Stimulated activated CD4-positive, alpha-beta T cell treated with anti-CD3 and anti-CD28 coated beads, Interleukin-4, amount 100 ng/mL, for 1 hour (primary cell): ENCODE data around the gene PSMB5.

Source experiments
- DNase-seq: peaks from one replicate; pipeline ENCODE4 v3.0.0-alpha.2; 2020

PSMB5 gene

DNA sequence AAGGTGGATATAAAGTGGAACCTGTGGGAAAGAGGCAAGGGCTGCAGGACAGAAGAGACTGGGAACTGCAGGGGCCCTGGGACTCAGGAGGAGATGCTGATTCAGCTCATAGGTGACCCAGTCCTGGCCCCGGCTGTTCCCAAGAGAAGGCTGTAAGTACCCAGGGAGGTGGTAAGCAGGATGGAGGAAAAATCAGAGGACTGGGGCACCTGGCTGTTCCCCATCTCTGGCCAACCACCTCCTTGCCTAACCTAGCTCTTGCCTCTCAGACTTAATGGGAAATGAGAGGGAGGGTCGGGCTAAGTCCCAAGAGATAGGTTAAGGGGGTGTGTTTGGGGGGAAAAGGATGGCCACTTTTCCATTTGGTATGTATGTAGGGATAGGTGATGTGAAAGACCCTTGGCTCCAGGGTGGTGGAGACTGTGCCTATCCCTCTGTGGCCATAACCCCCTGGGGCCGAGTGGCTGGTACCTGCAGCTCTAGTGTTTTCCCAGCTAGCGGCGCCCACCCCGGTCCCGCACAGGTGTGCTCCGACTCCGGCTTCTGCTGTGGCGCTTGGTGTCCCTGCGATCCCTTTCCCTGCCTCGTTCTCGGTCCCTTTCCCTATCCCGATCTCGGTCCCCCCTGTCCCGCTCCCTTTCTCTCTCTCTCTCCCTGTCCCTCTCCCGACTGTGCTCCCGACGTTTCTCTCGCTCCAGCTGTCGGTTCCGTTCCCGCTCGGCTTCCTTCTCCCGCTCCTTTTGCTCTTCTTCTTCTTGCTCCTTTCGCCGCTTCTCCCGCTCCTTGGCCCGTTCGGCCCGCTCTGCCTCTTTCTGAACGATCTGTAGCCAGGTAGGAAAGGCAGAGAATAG, 24.2 kb upstream of the PSMB5 start:
- no peak for DNase-seq

GRCh38 chr14:23057757-23058653, 23.3 kb upstream of the PSMB5 start:
- peak; percentile 88 for DNase-seq

DNA sequence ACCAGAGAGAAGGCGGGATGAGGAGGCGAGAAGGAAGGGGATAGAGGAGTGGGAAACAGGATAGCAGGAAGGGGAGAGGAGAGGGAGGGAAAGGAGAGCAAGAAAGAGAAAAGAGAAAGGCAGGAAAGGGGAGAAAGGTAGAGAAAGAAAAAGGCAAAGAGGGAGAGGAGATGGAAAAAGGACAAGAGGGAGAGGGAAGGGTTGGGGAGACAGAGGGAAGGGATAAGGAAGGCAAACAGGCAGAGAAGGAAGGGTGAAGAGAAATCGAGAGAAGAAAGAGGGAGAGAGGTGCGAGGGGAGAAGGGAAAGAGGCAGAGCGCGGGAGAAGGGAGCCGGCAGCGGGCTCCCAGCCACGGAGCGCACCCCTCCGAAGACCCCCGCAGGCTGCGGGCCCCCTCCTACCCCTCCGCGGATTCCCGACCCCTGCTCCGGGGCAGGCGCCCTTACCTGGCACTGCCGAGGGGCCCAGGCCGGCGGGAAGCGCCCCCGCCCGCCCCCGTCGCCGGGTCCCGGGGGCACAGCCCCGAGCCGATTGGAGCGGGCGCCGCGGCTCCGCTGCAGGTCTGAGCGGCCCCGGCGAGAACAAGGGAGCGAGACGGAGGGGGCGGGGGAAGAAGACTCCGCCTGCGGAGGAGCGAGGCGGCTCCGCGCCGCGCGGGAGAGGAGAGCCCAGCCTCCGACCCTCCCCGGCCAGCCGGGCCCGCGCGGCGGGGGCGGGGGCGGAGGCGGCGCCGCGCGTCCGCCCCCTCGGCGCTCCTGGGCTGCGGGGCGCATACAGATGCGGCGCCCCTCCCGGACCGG, 22.5 kb upstream of the PSMB5 start, which contains the start of gene CDH24:
TSS of gene CDH24 (minus strand) at position 565 of the 801 bp plus-strand sequence. CDS start 1,787 bp downstream, outside the sequence.
- DNase-seq: peak; percentile 69

DNA sequence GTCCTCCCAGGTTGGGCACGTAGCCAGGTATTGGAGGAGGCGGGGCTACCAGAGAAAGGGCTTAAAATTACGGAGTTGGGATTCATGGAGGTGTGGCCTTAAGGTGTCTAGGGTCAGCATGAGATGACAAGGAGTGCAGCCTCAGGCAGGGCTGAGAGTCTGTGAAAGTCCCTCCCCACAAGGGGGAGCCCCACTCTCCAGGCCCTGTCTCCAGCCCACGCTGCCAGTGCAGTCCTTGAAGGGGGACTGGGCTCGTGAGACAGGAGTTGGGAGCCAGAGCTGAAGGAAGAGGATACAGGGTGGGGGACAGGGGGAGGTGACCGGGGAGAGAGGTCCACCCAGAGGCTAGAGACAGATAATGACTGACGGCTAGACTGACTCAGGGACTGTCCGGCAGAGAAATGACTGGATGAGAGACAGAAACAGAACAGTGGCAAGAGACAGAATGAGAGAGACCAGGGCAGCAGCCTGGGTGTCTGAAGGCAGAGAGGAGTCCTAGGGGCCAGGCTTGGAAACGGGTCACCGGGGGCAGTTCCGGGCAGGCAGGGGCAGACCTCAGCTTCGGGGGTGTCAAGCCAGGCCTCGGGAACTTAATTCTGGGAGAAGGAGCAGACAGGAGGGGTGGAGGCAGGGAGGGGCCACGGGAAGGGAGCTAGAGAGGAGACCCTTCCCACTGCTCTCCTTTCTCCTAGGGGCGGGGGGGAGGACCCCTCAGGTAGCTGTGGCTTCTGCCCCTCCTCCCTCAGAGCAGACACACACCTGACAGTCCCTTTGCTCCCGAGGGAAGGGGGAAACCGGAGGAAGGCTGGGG, 21.6 kb upstream of the PSMB5 start:
- peak; percentile 68 for DNase-seq

- DNase-seq: no peak
These were observed 21.0 kb upstream of the PSMB5 start for GRCh38 chr14:23055621-23056144.

GRCh38 chr14:23055147-23055550, 20.4 kb upstream of the PSMB5 start:
- DNase-seq: no peak

DNA sequence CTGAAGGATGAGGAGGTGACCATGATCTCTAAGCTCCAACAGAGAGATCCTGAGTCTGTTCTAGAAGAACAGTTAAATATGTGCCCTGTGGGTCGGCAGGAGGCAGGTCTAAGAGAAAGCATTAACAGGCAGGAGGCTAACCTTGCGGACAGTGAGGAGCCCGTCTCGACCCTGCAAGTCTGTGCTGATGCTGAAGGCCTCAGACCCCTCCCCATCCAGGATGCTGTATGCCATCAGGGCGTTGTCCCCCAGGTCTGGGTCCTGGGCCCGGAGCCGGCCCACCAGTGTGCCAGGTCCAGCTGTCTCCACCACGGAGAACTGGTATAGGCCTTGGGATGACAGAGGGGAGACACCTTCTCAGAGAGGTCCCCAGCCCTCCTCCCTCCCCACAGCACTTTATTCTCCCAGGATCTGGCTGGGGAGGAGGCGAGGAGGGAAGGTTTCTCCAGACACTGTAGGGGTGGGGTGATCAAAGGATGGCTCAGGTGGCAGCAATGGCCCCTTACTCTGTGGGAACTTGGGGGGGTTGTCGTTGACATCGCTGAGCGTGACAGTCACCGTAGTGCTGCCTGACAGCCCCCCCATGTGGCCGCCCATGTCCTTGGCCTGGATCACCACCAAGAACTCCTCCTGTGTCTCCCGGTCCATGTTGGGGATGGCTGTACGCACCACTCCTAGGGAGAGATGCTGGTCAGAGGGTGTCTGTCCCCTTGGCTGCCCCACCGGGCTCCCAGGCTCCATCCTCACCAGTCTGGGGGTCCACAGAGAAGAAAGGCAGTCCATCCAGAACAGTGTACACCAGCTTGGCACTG, 19.5 kb upstream of the PSMB5 start:
- peak; percentile 39 for DNase-seq

- DNase-seq: no peak
These were observed 18.7 kb upstream of the PSMB5 start for GRCh38 chr14:23053426-23053825.

GRCh38 chr14:23052671-23053070, 18.0 kb upstream of the PSMB5 start:
- no peak for DNase-seq

GRCh38 chr14:23052182-23052623, 17.5 kb upstream of the PSMB5 start:
- DNase-seq: no peak

GRCh38 chr14:23051141-23052057, 16.7 kb upstream of the PSMB5 start:
- DNase-seq: no peak

- no peak for DNase-seq
These were observed 14.3 kb upstream of the PSMB5 start for GRCh38 chr14:23049011-23049410.

DNA sequence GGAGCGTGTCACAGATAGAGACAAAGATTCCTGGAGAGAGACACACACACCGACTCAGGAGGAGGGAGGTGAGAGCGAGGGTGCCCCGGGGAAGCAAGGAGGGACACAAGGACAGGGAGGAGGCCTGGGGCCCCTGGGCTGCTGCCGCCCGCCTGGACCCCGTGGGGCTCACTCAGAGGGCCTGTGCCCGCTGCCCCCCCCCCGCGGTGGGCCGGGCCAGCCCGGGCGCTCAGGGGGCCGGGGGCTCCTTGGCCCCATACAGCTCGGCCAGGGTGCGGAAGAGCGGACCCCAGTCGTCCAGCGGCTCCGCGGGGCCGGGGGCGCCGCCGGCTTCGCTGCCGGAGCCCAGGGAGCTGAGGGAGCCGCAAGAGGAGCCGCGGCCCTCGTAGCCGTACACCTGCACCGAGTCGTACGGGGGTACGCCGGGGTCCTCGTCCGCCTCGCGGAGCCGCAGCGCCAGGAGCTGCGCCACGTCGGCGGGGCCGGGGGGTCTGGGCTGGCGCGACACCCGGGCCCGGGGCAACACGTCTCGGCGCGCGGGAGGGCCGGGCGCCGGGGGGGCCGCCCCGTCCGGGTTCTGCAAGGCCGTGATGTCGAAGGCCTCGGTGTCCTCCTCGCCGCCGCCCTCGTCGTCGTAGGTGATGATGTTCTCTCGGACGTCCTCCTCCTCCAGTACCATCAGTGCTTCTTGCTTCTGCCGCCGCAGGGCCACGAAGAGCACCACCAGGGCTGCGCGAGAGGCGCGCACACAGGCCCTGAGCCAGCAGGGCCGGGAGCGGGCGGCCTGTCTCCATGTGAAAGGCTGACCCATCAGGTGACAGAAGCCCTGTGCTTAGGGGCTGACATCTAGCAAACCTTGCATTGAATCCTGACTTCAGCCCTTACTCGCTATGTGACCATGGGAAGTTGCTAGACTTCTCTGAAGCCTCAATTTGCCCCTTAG, 13.3 kb upstream of the PSMB5 start:
- DNase-seq: no peak

- no peak for DNase-seq
These were observed 12.4 kb upstream of the PSMB5 start for GRCh38 chr14:23047034-23047634.

- DNase-seq: no peak
These were observed 11.0 kb upstream of the PSMB5 start for GRCh38 chr14:23045419-23046357.

- DNase-seq: no peak
These were observed 10.1 kb upstream of the PSMB5 start for GRCh38 chr14:23044840-23045239.

DNA sequence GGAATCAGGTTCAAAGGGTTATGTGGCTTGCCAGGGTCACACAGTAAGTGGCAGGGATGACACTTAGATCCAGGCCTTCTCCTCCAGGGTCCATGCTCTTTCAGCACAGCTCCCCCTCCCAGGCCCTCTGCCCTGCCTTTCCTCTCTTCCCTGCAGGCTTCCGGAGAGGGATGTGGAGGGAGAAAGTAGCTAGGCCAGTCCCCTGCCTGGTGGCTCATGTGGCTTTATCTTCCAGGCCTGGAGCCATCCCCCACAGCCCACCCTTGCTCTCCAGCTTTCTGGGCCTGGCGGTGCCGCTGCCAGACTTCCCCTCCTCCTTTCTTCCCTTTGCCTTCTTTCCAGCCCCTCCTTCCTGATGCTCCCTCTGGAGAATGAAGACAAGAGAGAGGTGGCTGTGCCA, 9.1 kb upstream of the PSMB5 start:
- no peak for DNase-seq
